IPS-NIHi7 (cell line): ENCODE data around the gene ZNF214.

Experiments used
- DNase-seq: peaks from one replicate; pipeline ENCODE4 v3.0.0; 2012; ENCODE audit warnings: mixed read lengths; ENCODE audit errors: extremely low spot score

The ZNF214 gene

GRCh38 chr11:7020183-7020917 is at the start of gene ZNF214, which contains the start of gene NLRP14:
TSS of gene ZNF214 (minus strand) at chr11:7020346. CDS start at chr11:7002835, 17,511 bp downstream.
TSS of gene NLRP14 (plus strand) at chr11:7020479. CDS start at chr11:7038587, 18,108 bp downstream.
- DNase-seq, result peak; percentile 98

- DNase-seq, result no peak
Observed at GRCh38 chr11:7062534-7062933, 42.4 kb upstream of the ZNF214 start.

GRCh38 chr11:7060868-7061267 is 40.7 kb upstream of the ZNF214 start:
- no peak for DNase-seq

GRCh38 chr11:7057641-7058040 is 37.5 kb upstream of the ZNF214 start:
- no peak for DNase-seq

GRCh38 chr11:7056828-7057513 is 36.8 kb upstream of the ZNF214 start:
- no peak for DNase-seq

- DNase-seq, result no peak
Observed at GRCh38 chr11:7050191-7050590, 30.0 kb upstream of the ZNF214 start.

- DNase-seq, result no peak
Observed at GRCh38 chr11:7046474-7047175, 26.5 kb upstream of the ZNF214 start.

GRCh38 chr11:7034019-7034418 is 13.9 kb upstream of the ZNF214 start:
- DNase-seq, result no peak

GRCh38 chr11:7032692-7033091 is 12.5 kb upstream of the ZNF214 start:
- no peak for DNase-seq

GRCh38 chr11:7031471-7031871 is 11.3 kb upstream of the ZNF214 start:
- no peak for DNase-seq

GRCh38 chr11:7030836-7031235 is 10.7 kb upstream of the ZNF214 start:
- DNase-seq, result no peak

GRCh38 chr11:7028141-7028540 is 8.0 kb upstream of the ZNF214 start:
- no peak for DNase-seq

GRCh38 chr11:7021318-7021717 is 1.2 kb upstream of the ZNF214 start:
- DNase-seq, result no peak

- peak; percentile 49 for DNase-seq
Observed at GRCh38 chr11:7019500-7020182, 505 bp downstream of the ZNF214 start.

GRCh38 chr11:7016011-7016410 is 4.1 kb downstream of the ZNF214 start:
- no peak for DNase-seq

GRCh38 chr11:7014118-7014517 is 6.0 kb downstream of the ZNF214 start:
- DNase-seq, result no peak

GRCh38 chr11:7004482-7004881 is 15.7 kb downstream of the ZNF214 start:
- no peak for DNase-seq

- no peak for DNase-seq
Observed at GRCh38 chr11:6995703-6996102, 24.4 kb downstream of the ZNF214 start.

- DNase-seq, result no peak
Observed at GRCh38 chr11:6992457-6993417, 27.4 kb downstream of the ZNF214 start.

- no peak for DNase-seq
Observed at GRCh38 chr11:6992026-6992425, 28.1 kb downstream of the ZNF214 start.

- no peak for DNase-seq
Observed at GRCh38 chr11:6991227-6991626, 28.9 kb downstream of the ZNF214 start.
